B cell (primary cell): ENCODE measurements around the gene LARGE1. TPM values are rescaled to one million over a fixed set of nuclear protein-coding genes. Genes with fewer than 3 reads are reported as not detected.

Source experiments
- ATAC-seq: fragments of 200-7000 bp; cut with Tn5 transposase; one replicate; pipeline ENCODE4 v1.10.0; 2021; ENCODE audit warnings: low read depth, mild to moderate bottlenecking, moderate number of reproducible peaks, moderate library complexity
- CTCF ChIA-PET: fragments of 350-600 bp; sonication (Branson Sonifier 250); formaldehyde crosslinking; loops from one replicate; lab custom pipeline; 2021; ENCODE audit warnings: antibody characterized with exemption, inconsistent platforms; lab: Charles Lee
- POLR2A ChIA-PET: fragments of 350-600 bp; sonication (Branson Sonifier 250); formaldehyde crosslinking; loops from one replicate; lab custom pipeline; 2021; ENCODE audit warnings: antibody characterized with exemption; lab: Charles Lee
- DNase-seq: peaks from one replicate; pipeline ENCODE4 v3.0.0; 2013
- H2AFZ ChIP-seq: 2 replicates; pipeline ENCODE4 v1.6.1; 2012; ENCODE audit warnings: mild to moderate bottlenecking, low read depth, low read length; ENCODE audit not compliant: insufficient read depth, poor library complexity, severe bottlenecking
- H3K27ac ChIP-seq, 2 donors: 1 replicate in 1 of 2; 2 replicates in 1 of 2; pipeline ENCODE4 v1.5.1; 2012 to 2013; ENCODE audit warnings: low read length in 2 of 2, mild to moderate bottlenecking in 2 of 2, moderate library complexity in 1 of 2
- H3K27me3 ChIP-seq, 4 experiments: fragments of 200-600 bp in 1 of 4; sonication (generic) in 1 of 4; replicated peaks in 1 of 4; 1 replicate in 2 of 4; 2 replicates in 2 of 4; pipeline versions ENCODE4 v1.6.1 to v1.7.0; 2013 to 2016; ENCODE audit warnings: low read length in 3 of 4, mild to moderate bottlenecking in 2 of 4, mixed read lengths in 1 of 4, moderate library complexity in 1 of 4; ENCODE audit not compliant: insufficient read depth in 4 of 4, control insufficient read depth in 3 of 4; ENCODE audit errors: control extremely low read depth in 1 of 4
- H3K36me3 ChIP-seq, 2 experiments: replicated peaks in 1 of 2; 1 replicate in 1 of 2; 2 replicates in 1 of 2; pipeline versions ENCODE4 v1.6.1 to v1.7.1; 2013; ENCODE audit warnings: low read length in 1 of 2; ENCODE audit not compliant: insufficient read depth in 2 of 2, control insufficient read depth in 1 of 2; ENCODE audit errors: control extremely low read depth in 1 of 2, extremely low read depth in 1 of 2
- H3K4me1 ChIP-seq, 2 donors: fragments of 200-600 bp in 1 of 2; sonication (generic) in 1 of 2; 1 replicate in 1 of 2; 2 replicates in 1 of 2; pipeline versions ENCODE4 v1.5.1 to v1.6.1; 2013 to 2017; ENCODE audit warnings: low read length in 2 of 2; ENCODE audit not compliant: control insufficient read depth in 2 of 2, insufficient read depth in 2 of 2
- H3K4me2 ChIP-seq: replicated peaks from 2 replicates; pipeline ENCODE3; 2012; ENCODE audit warnings: mild to moderate bottlenecking, low read depth, low read length; ENCODE audit not compliant: poor library complexity, severe bottlenecking
- H3K4me3 ChIP-seq, 5 experiments: fragments of 200-600 bp in 1 of 5; sonication (generic) in 1 of 5; 1 replicate in 3 of 5; 2 replicates in 2 of 5; pipeline versions ENCODE4 v1.5.1 to v1.7.0; 2011 to 2016; ENCODE audit warnings: low read length in 4 of 5, mild to moderate bottlenecking in 4 of 5, low read depth in 2 of 5, control low read depth in 1 of 5, moderate library complexity in 1 of 5; ENCODE audit not compliant: insufficient read depth in 1 of 5; ENCODE audit errors: control extremely low read depth in 1 of 5, extremely low read depth in 1 of 5
- H3K79me2 ChIP-seq: fragments of 200-600 bp; sonication (generic); one replicate; pipeline ENCODE4 v1.6.0; 2016; ENCODE audit warnings: low read length; ENCODE audit not compliant: control insufficient read depth, insufficient read depth
- H3K9ac ChIP-seq: fragments of 200-600 bp; sonication (generic); 2 replicates; pipeline ENCODE4 v1.6.1; 2017; ENCODE audit warnings: mild to moderate bottlenecking, low read length, moderate library complexity
- H3K9me3 ChIP-seq, 3 donors: one replicate each; pipeline versions ENCODE4 v1.6.1 to v1.7.1; 2013; ENCODE audit warnings: low read length in 2 of 3; ENCODE audit not compliant: control insufficient read depth in 2 of 3, insufficient read depth in 1 of 3; ENCODE audit errors: control extremely low read depth in 1 of 3
- H4K20me1 ChIP-seq: 2 replicates; pipeline ENCODE4 v1.6.0; 2012; ENCODE audit warnings: mild to moderate bottlenecking, low read length; ENCODE audit not compliant: insufficient read depth, control insufficient read depth, poor library complexity, severe bottlenecking
- H3K27ac Mint-ChIP-seq: one replicate; pipeline ENCODE4 v1.8.0; 2021; ENCODE audit warnings: mixed read lengths
- H3K27me3 Mint-ChIP-seq: one replicate; pipeline ENCODE4 v1.8.0; 2021; ENCODE audit warnings: mixed read lengths
- H3K4me1 Mint-ChIP-seq: one replicate; pipeline ENCODE4 v1.8.0; 2021; ENCODE audit warnings: mixed read lengths
- H3K4me3 Mint-ChIP-seq: one replicate; pipeline ENCODE4 v1.8.0; 2021; ENCODE audit warnings: mixed read lengths
- H3K9me3 Mint-ChIP-seq: one replicate; pipeline ENCODE4 v1.8.0; 2022; ENCODE audit warnings: mixed read lengths; ENCODE audit not compliant: insufficient read depth
- EZH2 ChIP-seq: IDR thresholded peaks from 2 replicates; pipeline ENCODE4 v1.6.1; 2012; ENCODE audit warnings: borderline replicate concordance, low read depth, mild to moderate bottlenecking, moderate library complexity, low read length; ENCODE audit not compliant: insufficient read depth, poor library complexity, severe bottlenecking
- WGBS: methylation state at CpG from one replicate; pipeline ENCODE4 v1.1.5; 2013; ENCODE audit warnings: missing lambda C conversion rate; ENCODE audit not compliant: insufficient coverage; 5-methylcytosine and 5-hydroxymethylcytosine counted together
- intact Hi-C: fragments of 100-400 bp; cut with micrococcal nuclease; formaldehyde crosslinking; loops from one replicate; pipeline ENCODE4 v1.10.0; 2022
- polyA plus RNA-seq: library from polyadenylated mRNA; depleted of rRNA; stranded (reverse); fragments of >200 nt; gene quantifications from 2 replicates; pipeline ENCODE4 v1.2.3, GENCODE V29; 2012
- total RNA-seq, 2 donors: library from RNA; stranded (reverse); fragments of 120-200 nt in 1 of 2; gene quantifications; 1 replicate in 1 of 2; 2 replicates in 1 of 2; pipeline versions ENCODE4 v1.2.3 to v1.2.4, GENCODE V29; 2013 to 2022
- TF ChIP-seq, protein P1 (sequence below): fragments of 200-600 bp; IDR thresholded peaks from one replicate; pipeline ENCODE4 v1.8.0; 2022; ENCODE audit warnings: antibody characterized with exemption, mild to moderate bottlenecking

The LARGE1 gene
- total and polyA plus RNA-seq, 2 donors (not counting 1 experiment from before 2014, with no cell fraction given), result 20.7 to 82.0 TPM

DNA sequence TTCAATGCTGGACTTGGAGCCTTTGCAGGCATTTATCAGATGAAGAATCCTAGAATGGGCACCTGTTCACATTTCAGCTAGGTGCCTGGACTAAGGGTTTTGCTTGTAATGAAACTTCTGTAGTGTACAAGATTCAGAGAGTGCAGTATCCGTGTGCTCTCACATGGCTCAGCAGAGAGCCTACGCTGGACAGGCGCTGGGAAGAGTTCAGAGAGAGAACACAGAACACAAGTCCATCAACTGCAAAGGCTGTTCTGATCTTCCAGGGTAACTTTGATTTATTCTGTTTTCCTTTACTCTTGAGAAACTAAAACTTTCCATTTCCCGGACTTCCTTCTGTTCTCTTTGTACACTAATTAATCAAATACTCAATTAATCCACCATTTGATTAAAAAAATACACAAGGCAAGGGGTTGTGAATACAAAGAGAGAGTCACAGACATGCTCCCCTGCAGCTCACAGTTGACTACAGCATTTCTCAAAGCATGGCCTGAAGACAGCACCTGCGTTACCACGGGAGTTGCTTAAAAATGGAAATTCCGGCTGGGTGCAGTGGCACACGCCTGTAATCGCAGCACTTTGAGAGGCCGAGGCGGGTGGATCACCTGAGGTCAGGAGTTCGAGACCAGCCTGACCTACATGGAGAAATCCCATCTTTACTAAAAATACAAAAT lies 393.7 kb downstream of the LARGE1 start:
- Histone ChIP-seq H3K4me3 (no peak overlapping the region), H3K4me1 (peaks cover 31 to 34% of the 10 kb centered on the region in 2 donors), H3K36me3 (no peaks in the 10 kb centered on the region), H3K9me3 (no peaks in the 10 kb centered on the region), H3K4me2 (no peak overlapping the region), H3K79me2 (peaks cover 4% of the 10 kb centered on the region), H3K27me3 (no peaks in the 10 kb centered on the region), H4K20me1 (no peaks in the 10 kb centered on the region), H2AFZ (no peak overlapping the region), H3K9ac (no peak overlapping the region), H3K27ac (no peak overlapping the region)
- ATAC-seq (no peak), DNase-seq (no peak)
- H3K9me3 Mint-ChIP-seq, result no peaks in the 10 kb centered on the region
- peak overlapping the region; percentile 61 for H3K27ac Mint-ChIP-seq
- peaks cover 50% of the 10 kb centered on the region for H3K4me1 Mint-ChIP-seq
- no peak for TF ChIP-seq EZH2
- TF ChIP-seq, protein P1, sequence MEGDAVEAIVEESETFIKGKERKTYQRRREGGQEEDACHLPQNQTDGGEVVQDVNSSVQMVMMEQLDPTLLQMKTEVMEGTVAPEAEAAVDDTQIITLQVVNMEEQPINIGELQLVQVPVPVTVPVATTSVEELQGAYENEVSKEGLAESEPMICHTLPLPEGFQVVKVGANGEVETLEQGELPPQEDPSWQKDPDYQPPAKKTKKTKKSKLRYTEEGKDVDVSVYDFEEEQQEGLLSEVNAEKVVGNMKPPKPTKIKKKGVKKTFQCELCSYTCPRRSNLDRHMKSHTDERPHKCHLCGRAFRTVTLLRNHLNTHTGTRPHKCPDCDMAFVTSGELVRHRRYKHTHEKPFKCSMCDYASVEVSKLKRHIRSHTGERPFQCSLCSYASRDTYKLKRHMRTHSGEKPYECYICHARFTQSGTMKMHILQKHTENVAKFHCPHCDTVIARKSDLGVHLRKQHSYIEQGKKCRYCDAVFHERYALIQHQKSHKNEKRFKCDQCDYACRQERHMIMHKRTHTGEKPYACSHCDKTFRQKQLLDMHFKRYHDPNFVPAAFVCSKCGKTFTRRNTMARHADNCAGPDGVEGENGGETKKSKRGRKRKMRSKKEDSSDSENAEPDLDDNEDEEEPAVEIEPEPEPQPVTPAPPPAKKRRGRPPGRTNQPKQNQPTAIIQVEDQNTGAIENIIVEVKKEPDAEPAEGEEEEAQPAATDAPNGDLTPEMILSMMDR, result no peak
- WGBS, result 92% methylated on average over 11 of the region's 12 CpGs
- POLR2A ChIA-PET, result no interaction called here
- no peak overlapping the region for H3K4me3 Mint-ChIP-seq
- no peaks in the 10 kb centered on the region for H3K27me3 Mint-ChIP-seq
- CTCF ChIA-PET, result interaction anchor here (0.9 to 1.6 kb wide), 4 partner anchors 14 to 53 kb away, joined by 3 to 4 read pairs (median 3); no protein-coding TSS in a partner anchor
- intact Hi-C loops, result no loop called here
